Ishikawa (cell line): ENCODE results near the gene BBC3.

Experiments used
- CEBPB ChIP-seq: IDR thresholded peaks from 2 replicates; pipeline ENCODE4 v1.6.1; 2012
- CREB1 ChIP-seq: IDR thresholded peaks from 2 replicates; pipeline ENCODE4 v1.6.1; 2012; ENCODE audit warnings: low read depth
- EGR1 ChIP-seq: IDR thresholded peaks from 2 replicates; pipeline ENCODE4 v1.6.1; 2012
- EP300 ChIP-seq: IDR thresholded peaks from 2 replicates; pipeline ENCODE4 v1.6.1; 2012; ENCODE audit warnings: borderline replicate concordance
- FOXM1 ChIP-seq: IDR thresholded peaks from 2 replicates; pipeline ENCODE4 v1.6.1; 2012; ENCODE audit warnings: low read depth, borderline replicate concordance
- MAX ChIP-seq: IDR thresholded peaks from 2 replicates; pipeline ENCODE4 v1.6.1; 2012
- NFIC ChIP-seq: IDR thresholded peaks from 2 replicates; pipeline ENCODE4 v1.6.1; 2012
- RAD21 ChIP-seq: IDR thresholded peaks from 2 replicates; pipeline ENCODE4 v1.6.1; 2012; ENCODE audit warnings: low read depth
- REST ChIP-seq: IDR thresholded peaks from 2 replicates; pipeline ENCODE4 v1.6.1; 2012; ENCODE audit warnings: low read depth, mild to moderate bottlenecking
- TAF1 ChIP-seq: IDR thresholded peaks from 2 replicates; pipeline ENCODE4 v1.6.1; 2012; ENCODE audit warnings: low read depth, mild to moderate bottlenecking
- TCF12 ChIP-seq: IDR thresholded peaks from 2 replicates; pipeline ENCODE4 v1.6.1; 2012; ENCODE audit warnings: low read depth
- TEAD4 ChIP-seq: IDR thresholded peaks from 2 replicates; pipeline ENCODE4 v1.6.1; 2012
- USF1 ChIP-seq: IDR thresholded peaks from 2 replicates; pipeline ENCODE4 v1.6.1; 2012
- YY1 ChIP-seq: IDR thresholded peaks from 2 replicates; pipeline ENCODE4 v1.6.1; 2012; ENCODE audit warnings: low read depth
- ZBTB7A ChIP-seq: IDR thresholded peaks from 2 replicates; pipeline ENCODE4 v1.6.1; 2012; ENCODE audit warnings: low read depth

The BBC3 gene

GRCh38 chr19:47272448-47273312, 41.7 kb upstream of the BBC3 start:
- TF ChIP-seq REST = no peak

- TF ChIP-seq TEAD4 (no peak), ZBTB7A (no peak), TCF12 (no peak), REST (no peak), NFIC (no peak), CREB1 (no peak), EP300 (no peak), EGR1 (no peak), YY1 (no peak), FOXM1 (no peak), USF1 (no peak), TAF1 (no peak), MAX (no peak), CEBPB (no peak), RAD21 (no peak)
Measured at GRCh38 chr19:47271949-47272348, 41.0 kb upstream of the BBC3 start.

- TF ChIP-seq EP300 (no peak), EGR1 (no peak), CEBPB (no peak), NFIC (no peak), ZBTB7A (no peak)
Measured at GRCh38 chr19:47270408-47270807, 39.4 kb upstream of the BBC3 start.

- TF ChIP-seq CEBPB (no peak), TCF12 (no peak), FOXM1 (no peak), CREB1 (no peak), EP300 (no peak), TEAD4 (no peak), RAD21 (no peak), USF1 (no peak), MAX (no peak), NFIC (no peak), ZBTB7A (no peak), YY1 (no peak), REST (no peak), TAF1 (no peak), EGR1 (no peak)
Measured at GRCh38 chr19:47269596-47269995, 38.6 kb upstream of the BBC3 start.

- TF ChIP-seq NFIC = no peak
- no peak for TF ChIP-seq CREB1
- no peak for TF ChIP-seq TEAD4
- no peak for TF ChIP-seq REST
- no peak for TF ChIP-seq CEBPB
- no peak for TF ChIP-seq FOXM1
- no peak for TF ChIP-seq TCF12
- TF ChIP-seq ZBTB7A = no peak
- no peak for TF ChIP-seq EP300
- TF ChIP-seq YY1 = no peak
- TF ChIP-seq MAX = no peak
Measured at GRCh38 chr19:47268028-47268427, 37.0 kb upstream of the BBC3 start.
